Activated CD4-positive, CD25-positive, alpha-beta regulatory T cell treated with anti-CD3 and anti-CD28 coated beads, Interleukin-2, amount 50 U/mL, for 16 hours (primary cell): ENCODE data around the gene ERMAP.
"Not testable (repeated sequence)": the region's sequence is repeated elsewhere in the genome, so short reads cannot be mapped to it uniquely, and the experiment has no call there.

Experiments used
- DNase-seq: peaks from one replicate; pipeline ENCODE4 v3.0.0-alpha.2; 2020; ENCODE audit warnings: low read depth, low spot score

ERMAP gene

DNA sequence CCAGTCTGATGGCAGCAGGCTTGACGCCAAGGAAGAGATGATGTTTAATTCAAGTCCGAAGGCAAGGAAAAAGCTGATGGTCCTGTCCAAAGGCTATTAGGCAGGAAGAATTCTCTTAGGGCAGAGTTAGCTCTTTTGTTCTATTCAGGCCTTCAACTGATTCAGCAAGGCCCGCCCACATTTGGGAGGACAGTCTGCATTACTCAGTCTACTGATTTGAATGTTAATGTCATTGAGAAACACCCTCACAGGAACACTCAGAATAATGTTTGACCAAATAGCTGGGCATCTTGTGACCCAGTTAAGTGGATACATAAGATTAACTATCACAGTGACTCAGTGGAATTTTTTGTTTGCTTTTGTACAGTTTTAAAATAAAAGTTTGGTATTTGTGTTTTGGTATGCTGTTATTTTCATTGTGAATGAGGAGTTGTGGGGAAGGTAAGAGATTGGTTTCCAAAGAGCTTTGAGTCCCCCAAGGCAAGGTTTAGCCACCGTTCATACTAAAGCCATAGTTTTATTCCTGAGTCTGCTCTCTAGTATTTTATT, 27.7 kb downstream of the ERMAP start:
- DNase-seq, result no peak

DNA sequence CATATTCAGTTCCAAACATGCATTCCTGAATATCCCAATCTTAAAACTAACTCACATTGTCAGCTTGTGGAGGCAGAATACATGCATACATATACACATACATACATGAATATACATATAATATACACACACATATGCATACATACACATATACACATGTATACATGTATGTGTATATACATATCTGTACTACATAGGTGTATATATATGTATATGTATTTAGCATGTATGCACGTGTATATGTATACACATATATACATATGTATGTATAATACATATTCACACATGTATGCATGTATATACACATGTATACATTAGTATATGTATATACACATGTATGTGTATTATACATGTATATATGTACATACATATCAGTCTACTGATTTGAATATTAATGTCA, 28.3 kb downstream of the ERMAP start:
- DNase-seq, result no peak

DNA sequence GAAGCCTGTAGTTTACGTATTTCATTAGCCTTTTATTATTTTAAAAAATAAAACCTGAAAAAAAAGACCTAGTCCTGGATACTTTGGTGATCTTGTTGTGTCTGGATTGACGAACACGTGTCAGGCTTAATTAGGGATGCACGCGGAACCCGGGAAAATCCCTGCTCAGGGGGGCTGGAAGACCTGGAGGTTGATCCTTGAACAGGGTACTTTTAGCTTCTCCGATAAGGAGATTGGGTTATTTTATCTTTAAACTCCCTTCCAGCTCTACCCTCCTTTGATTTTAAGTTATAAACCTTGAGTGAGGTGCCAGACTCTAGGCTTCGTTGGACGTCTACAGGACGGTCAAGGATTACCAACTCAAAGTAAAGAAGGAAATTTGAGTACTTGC, 28.9 kb downstream of the ERMAP start:
- no peak for DNase-seq

DNA sequence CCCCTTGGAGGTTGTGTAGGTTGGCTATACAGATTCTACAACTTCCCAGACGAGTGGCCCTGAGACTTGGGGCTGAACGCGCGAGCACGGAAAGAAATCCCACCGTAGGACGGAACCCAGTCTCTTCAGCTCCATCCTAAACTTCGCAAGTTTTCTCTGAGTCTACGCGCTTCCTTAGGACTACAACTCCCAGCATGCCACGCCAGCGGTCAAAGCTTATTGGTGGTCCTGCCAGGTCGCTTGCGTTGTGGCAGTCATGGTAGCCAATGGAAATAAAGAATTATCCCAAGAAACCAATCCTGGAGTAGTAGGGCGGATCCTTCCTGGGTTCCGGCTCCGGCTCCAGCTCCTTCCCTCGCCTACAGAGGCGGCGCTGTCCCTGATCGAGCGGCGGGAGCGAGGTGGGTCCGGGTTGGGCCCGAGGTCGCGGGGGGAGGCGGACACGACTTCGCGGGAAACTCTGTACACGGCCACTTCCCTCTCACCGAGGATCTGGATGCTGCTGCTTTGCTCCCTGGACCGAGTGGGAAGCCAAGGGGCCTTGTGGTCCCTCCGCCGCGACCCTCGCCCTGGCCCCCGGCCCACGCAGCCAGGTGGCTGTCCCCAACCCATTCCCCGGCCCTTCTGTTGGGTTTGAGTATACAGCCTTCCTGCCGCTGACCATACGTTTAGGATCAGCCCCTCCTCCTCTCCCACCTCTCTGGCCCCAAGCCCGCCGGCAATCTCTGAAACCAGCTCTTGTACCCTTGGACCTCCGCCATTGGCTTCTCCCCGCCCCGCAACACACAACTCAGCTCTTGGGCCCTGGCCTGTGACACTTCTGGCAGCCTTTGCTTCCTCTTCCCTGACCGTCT, 29.6 kb downstream of the ERMAP start, which contains the start of gene ZNF691:
TSS of gene ZNF691 (plus strand) at position 357 of the 854 bp plus-strand sequence. CDS start 3,046 bp downstream, outside the sequence.
- peak; percentile 80 for DNase-seq

DNA sequence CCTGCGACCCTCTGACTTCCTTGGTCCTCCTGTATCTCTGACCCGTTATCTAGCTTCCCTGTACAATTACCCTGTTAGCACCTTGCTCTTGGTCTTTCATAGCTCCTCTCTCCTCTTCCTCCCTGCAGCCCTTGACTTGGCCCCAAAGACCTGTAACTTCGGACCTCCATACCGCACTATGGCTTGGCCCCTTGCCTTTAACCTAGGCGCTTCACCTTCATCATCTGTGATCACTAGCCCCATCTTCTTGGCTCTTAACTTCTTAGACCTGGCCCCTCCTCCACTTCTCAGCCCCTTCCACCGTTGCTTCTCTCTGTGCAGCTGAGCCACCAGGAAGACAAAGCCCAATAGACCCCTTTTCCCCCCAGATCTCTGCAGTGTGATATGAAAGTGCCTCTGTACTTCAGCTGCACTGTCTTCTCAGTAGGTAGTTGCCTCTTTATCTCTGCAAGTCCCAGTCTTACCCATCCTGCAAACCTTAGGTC, 30.2 kb downstream of the ERMAP start:
- no peak for DNase-seq

DNA sequence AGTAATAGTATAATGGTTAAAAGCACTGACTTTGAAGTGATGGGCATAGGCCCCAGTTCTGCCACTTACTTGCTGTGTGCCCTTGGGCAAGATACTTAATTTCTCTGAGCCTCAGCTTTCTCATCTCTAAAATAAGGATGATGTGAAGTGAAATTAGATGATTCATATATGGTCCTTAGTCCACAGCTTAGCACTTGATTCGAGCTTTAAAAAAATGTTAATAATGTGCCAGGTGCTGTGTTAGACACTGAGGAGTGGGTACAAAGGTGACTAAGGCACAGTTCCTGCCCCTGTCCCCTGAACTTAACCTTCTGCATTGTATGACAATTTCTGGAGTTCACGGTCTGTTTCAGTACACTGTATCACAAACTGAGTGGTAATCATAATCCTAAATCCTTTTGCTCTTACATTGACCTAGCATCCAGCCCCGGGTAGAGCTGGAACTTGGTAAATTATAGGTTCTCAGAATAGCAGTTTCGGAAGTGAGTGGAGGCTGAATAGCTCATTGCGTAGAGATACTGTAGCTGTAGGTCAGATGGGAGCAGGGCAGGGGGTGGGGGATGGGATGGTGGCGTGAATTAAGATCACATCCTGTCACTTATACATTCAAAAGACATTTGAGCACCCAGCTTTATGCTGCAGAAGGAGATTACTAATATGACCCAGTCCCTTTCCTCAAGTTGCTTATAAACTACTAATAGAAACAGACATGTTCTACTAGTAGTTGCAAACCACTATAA, 31.0 kb downstream of the ERMAP start:
- no peak for DNase-seq

DNA sequence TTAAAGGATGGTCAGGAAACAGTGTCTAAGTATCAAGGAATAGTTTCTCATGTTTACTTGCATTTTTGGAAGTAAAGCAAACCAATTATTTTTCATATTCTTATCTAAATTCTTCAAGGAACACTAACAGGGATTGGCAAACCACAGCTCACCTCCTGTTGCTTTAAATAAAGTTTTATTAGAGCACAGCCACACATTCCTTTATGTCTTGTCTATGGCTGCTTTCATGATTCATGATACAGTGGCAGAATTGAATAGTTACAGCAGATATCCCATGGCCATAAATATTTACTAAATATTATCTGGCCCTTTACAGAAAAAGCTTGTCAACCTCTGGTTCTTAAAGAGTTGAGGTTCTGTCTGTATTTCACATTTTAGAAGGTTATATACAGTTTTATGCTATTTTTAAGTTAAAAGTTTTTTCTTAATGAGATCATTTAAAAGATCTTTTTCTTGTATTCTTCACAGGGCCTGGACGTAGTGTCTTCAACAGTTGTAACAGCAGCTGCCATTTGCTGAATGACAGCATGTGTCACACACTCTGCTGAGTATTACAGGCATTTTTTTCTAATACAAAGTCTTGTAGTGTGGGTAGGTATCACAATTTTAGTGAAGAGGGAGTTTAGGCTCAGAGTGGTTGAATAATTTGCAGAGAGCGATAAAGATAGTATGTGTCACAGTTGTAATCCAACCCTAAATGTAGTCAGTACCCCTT, 32.1 kb downstream of the ERMAP start:
- no peak for DNase-seq

DNA sequence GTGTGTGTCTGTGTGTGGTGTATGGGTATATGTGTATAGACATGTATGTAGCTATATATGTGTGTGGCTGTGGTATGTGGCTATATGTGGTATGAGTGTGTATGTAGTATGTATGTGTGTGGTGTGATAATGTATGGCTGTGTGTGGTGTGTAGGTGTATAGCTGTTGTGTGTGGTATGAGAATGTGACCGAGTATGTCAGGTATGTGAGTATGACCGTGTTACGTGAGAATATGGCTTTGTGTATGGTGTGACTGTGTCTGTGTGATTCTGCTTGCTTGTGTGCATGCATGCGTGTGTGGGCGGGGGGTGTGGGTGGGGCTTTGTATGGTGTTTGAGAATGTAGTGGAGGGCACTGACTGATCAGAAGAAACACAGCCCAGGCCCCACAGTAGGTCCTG, 33.0 kb downstream of the ERMAP start:
- no peak for DNase-seq

DNA sequence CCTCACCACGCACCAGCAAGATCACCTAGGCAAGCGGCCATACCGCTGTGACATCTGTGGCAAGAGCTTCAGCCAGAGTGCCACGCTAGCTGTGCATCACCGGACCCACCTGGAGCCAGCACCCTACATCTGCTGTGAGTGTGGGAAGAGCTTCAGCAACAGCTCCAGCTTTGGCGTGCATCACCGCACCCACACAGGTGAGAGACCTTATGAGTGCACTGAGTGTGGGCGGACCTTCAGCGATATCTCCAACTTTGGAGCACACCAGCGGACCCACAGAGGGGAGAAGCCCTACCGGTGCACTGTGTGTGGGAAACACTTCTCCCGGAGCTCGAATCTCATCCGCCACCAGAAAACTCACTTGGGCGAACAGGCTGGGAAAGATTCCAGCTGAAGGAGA, 34.5 kb downstream of the ERMAP start:
- DNase-seq, result no peak

DNA sequence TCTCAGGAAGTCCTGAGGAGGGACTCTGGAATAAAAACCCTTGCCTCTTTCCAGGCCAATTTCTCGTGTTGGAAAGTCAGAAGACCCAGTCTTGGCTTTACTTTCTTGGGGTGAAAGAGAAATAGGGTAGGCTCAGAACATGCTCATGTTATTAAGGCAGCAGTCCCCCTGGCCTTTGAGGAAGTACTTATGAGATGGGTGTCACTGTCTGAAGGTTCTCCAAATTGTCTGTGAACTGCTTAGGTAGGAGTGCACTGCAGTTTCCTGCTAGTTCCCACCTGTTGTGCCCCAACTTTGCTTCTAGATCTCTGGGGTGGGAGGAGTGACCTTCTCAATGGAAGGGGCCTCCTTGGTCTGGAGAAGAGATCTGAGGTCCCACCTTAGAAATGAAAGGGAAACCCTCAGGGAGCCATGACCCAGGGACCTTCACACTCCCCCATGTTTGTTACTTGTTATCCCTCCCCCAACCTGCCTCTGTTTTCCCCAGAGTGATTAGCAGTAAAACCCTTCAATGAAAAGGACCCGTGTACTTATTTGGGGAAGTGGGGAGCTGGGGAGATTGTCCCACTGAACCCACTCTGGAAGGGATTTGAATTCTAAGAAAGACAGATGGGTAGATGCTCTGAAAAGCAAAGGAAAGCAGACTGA, 35.2 kb downstream of the ERMAP start:
- DNase-seq, result no peak

DNA sequence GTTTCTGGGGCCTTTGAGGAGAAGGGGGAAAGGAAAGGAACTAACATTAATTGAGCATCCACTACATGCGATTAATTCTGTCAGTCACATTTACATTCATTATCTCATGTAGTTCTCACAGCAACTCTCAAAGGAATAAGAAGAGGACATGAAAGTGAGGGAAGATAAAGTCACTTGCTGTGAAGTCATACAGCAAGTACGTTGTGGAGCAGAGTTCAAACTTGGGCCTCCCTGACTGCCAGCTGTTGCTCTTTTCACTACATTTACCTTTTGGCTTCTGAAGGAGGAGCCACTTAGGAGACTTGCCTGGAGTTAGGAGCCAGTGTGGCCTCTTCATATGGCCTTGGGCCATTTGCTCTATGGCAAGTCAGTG, 35.7 kb downstream of the ERMAP start:
- DNase-seq, result no peak

DNA sequence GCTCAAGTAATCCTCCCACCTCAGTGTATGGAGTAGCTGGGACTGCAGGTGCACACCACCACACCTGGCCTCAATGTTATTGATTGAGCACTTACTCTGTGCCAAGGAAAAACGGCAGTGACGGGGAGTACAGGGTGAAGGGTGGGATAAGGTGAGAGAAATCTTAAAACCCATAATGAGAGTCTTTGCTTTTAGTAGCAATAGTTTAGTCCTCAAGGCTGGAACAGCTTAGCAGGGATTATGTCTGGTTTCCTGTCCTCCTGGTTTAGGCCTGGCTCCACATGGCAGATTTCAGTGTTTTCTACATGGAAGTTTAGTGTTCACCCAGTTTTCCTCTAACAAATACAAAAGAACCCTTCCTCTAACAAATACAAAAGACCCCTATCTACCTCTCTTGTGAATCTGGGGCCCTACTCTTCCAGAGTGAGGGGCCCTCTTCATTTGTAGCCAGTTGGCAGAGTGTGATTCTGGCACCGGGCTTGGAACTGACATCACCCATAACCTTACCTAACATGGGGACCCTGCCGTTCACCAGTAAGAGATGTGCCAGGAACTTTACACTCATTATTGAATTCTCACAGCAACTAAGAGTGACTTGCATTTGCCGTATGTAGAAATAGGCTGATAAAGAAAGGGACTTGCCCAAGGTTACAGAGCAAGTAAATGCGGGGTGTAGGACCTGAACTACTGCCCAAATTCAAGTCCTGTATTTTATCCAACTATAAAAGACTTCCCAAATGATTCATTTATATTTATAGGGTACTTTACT, 36.4 kb downstream of the ERMAP start:
- DNase-seq, result no peak

DNA sequence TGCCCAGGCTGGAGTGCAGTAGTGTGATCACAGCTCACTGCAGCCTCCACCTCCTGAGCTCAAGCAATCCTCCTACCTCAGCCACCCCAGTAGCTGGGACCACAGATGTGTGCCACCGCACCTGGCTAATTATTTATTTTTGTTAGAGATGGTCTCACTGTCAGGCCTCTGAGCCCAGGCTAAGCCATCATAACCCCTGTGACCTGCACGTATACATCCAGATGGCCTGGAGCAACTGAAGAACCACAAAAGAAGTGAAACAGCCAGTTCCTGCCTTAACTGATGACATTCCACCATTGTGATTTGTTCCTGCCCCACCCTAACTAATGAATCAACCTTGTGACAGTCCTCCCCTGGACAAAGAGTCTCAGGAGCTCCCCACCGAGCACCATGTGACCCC, 39.6 kb downstream of the ERMAP start:
- DNase-seq, result not testable (repeated sequence)

DNA sequence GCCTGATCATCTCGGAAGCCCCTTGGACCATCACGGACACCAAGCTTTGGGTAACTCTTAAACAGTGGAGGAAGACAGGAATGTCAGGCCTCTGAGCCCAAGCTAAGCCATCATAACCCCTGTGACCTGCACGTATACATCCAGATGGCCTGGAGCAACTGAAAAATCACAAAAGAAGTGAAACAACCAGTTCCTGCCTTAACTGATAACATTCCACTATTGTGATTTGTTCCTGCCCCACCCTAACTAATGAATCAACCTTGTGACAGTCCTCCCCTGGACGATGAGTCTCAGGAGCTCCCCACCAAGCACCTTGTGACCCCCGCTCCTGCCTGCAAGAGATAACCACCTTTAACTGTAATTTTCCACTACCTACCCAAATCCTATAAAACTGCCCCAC, 42.4 kb downstream of the ERMAP start:
- DNase-seq, result not testable (repeated sequence)

DNA sequence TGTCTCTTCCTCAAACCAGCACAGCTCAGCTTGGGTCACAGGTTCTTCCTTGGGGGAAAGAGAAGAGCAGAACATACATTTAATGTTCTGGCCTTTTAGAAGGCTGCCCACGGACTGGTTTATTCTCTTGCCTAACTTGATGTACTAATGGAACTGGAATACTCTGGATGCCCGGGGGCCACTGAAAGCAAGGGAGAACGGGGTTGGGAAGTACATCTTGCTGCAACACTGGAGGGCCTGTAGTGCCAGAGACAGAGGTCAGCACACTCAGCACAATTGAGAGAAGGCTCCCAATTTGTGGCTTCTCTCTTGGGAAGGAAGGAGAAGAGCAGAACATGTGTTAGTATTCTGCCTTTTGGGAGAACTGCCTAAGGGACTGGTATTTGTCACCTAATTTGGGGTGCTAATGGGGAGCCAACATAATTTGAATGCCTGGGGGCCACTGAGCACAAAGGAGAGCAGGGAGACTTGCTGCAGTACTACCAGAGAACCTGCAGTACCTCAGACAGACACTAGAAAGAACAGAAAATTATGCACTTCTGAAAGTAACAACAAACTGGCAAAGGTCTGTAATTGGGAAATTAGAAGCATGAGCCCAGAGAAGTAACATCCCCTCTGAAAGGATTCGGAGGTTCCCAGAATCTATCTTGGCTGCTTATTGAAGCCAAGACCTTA, 43.6 kb downstream of the ERMAP start:
- DNase-seq, result no peak

DNA sequence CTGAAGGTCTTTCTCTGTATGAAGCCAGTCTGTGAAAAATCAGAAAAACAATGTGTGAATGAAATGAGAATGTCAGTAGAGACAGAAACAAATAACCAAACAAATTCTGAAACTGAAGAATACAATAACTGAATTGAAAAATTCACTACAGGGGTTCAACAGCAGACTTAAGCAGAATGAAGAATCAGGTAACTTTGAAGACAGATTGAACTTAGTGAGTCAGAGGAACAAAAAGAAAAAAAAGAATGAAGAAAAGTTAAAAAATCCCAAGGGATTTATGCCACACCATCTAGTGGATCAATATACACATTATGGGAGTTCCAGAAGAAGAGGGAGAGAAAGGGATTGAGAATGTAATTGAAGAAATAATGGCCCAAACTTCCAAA, 44.1 kb downstream of the ERMAP start:
- DNase-seq, result no peak

DNA sequence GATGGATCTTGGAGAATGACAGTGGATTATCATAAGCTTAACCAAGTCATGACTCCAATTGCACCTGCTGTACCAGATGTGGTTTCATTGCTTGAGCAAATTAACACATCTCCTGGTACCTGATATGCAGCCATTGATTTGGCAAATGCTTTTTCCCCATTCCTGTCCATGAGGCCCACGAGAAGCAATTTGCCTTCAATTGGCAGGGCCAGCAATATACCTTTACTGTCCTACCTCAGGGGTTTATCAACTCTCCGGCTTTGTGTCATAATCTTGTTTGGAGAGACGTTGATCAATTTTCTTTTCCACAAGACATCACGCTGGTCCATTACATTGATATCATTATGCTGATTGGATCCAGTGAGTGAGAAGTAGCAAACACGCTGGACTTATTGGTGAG, 49.6 kb downstream of the ERMAP start:
- DNase-seq, result no peak

DNA sequence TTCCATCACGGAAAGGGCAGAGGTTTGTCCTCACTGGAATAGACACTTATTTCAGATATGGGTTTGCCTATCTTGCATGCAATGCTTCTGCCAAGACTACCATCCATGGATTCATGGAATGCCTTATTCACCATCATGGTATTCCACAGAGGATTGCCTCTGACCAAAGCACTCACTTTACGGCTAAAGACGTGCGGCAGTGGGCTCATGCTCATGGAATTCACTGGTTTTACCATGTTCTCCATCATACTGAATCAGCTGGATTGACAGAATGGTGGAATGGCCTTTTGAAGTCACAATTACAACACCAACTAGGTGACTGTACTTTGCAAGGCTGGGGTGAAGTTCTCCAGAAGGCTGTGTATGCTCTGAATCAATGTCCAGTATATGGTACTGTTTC, 51.5 kb downstream of the ERMAP start:
- DNase-seq, result not testable (repeated sequence)

DNA sequence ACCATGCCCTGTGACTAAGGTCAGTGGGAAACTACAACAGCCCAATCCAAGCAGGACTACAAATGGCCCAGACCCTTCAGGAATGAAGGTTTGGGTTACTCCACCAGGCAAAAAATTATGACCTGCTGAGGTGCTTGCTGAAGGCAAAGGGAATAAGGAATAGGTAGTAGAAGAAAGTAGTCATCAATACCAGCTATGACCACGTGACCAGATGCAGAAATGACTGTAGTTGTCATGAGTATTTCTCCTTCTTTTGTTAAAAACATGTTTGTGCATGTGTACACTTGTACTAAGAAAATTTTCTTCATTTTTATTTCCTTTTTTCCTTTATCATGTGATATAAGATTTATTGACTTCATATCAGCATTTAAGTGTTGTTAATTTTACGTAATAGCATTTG, 52.3 kb downstream of the ERMAP start:
- DNase-seq, result not testable (repeated sequence)

DNA sequence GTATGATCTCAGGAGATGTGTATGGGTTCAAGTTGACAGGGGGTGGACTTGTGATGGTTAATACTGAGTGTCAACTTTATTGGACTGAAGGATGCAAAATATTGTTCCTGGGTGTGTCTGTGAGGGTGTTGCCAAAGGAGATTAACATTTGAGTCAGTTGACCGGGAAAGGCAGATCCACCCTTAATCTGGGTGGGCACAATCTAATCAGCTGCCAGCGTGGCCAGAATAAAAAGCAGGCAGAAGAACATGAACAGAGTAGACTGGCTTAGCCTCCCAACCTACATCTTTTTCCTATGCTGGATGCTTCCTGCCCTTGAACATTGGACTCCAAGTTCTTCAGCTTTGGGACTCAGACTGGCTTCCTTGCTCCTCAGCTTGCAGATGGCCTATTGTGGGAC, 52.8 kb downstream of the ERMAP start:
- DNase-seq, result not testable (repeated sequence)
